ENCODE data around the gene DDR2.

The DDR2 gene

DNA sequence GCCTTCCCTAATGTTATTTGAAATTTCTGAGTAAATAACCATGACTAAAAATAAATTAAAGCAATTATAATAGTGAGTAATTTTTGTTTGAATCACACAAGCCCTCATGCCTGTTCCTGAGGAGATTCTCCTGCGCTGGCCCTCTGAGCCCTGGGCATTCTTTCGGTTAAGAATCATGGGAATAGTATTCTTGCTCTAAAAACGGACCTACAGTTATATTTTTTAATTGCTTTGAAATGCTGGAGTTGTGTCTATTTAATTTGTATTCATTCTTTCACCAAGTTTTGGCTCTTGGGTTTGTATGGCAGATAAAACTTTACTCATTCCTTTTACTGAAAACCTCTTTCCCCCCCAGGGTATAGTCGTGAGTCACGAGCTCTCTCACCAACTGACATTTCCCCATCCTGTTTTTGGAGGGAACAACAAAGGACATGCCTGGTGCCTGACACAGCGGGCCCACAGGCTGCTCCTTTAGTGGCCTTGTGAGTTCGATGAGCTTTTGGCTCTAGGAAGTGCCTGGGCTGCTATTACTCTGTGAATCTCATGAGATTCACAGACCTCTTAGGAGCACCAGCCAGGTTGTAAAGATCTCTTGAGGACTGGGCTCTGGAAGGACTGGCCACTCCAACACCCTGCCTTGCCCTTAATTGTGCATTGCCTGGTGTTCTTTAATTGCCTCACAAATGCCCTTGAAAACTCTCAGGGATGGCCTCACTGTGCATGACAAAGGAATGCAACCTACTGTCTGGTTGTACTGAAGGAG, 58.6 kb downstream of the DDR2 start:
- Histone ChIP-seq H3K36me3 (no peaks in the 10 kb centered on the region), H3K27ac (no peak overlapping the region), H3K27me3 (peaks cover 6% of the 10 kb centered on the region), H3K9me3 (no peaks in the 10 kb centered on the region), H3K4me1 (ENCODE audit: control insufficient read depth in 1 of 2, insufficient read depth in 1 of 2, low read depth in 1 of 2, low read length in 1 of 2) (no peaks in the 10 kb centered on the region), H3K4me3 (ENCODE audit: low read depth in 1 of 2, low read length in 1 of 2) (no peak overlapping the region)
- TF ChIP-seq, protein P1, sequence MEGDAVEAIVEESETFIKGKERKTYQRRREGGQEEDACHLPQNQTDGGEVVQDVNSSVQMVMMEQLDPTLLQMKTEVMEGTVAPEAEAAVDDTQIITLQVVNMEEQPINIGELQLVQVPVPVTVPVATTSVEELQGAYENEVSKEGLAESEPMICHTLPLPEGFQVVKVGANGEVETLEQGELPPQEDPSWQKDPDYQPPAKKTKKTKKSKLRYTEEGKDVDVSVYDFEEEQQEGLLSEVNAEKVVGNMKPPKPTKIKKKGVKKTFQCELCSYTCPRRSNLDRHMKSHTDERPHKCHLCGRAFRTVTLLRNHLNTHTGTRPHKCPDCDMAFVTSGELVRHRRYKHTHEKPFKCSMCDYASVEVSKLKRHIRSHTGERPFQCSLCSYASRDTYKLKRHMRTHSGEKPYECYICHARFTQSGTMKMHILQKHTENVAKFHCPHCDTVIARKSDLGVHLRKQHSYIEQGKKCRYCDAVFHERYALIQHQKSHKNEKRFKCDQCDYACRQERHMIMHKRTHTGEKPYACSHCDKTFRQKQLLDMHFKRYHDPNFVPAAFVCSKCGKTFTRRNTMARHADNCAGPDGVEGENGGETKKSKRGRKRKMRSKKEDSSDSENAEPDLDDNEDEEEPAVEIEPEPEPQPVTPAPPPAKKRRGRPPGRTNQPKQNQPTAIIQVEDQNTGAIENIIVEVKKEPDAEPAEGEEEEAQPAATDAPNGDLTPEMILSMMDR (IDR thresholded peaks at IDR 0.05), result no peak

DNA sequence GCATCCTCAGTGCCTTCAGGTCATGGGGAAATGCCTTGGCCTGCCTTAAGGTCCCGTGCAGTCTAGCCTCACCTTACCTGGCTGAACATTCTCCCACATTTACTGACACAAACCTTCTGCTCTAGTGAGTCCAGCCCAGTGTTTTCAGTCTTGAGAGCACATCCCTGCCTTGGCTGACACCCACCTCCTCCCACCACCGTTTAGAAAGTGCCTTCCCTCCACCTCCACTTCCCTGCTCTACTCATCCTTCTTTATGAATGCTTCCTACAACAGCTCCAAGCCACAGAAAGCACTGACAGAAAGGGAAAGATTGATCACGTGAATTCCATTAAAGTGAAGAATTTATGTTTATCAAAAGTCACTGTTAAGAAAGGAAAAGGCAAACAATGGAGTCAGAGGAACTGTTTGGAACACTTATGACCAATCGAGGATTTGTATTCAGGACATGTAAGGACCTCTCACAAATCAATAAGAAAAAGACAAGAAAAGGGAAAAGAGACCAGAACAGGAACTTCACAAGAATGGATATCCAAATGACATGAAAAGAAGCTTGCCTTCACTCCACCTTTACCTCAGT, 59.8 kb downstream of the DDR2 start:
- no peaks in the 10 kb centered on the region for H3K4me1 ChIP-seq (ENCODE audit: control insufficient read depth in 1 of 2, insufficient read depth in 1 of 2, low read depth in 1 of 2, low read length in 1 of 2)
- H3K36me3 ChIP-seq, result no peaks in the 10 kb centered on the region
- no peak overlapping the region for H3K27ac ChIP-seq
- TF ChIP-seq, protein P1 (IDR thresholded peaks at IDR 0.05), result no peak
- H3K9me3 ChIP-seq, result no peaks in the 10 kb centered on the region
- no peak overlapping the region for H3K4me3 ChIP-seq (ENCODE audit: low read depth in 1 of 2, low read length in 1 of 2)
- H3K27me3 ChIP-seq, result peaks cover 6% of the 10 kb centered on the region

DNA sequence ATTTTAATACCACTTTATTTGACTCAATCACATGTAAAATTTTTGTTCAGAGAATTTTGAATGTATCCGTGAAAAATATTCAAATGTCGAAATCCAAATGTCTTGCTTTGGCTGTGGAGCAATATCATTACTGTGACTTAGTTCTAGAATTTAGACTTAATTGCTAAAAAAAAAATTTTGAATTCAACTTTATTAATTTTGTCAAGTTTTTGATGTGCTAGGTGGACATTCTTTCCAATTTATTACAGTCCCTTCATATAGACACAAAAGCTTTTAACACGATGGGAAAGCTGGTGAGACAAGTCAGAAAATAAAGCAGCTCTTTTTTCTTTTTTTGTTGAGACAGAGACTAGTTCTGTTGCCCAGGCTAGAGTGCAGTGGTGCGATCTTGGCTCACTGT, 62.6 kb downstream of the DDR2 start:
- TF ChIP-seq, protein P1 (IDR thresholded peaks at IDR 0.05), result no peak
- Histone ChIP-seq H3K4me1 (ENCODE audit: control insufficient read depth in 1 of 2, insufficient read depth in 1 of 2, low read depth in 1 of 2, low read length in 1 of 2) (no peaks in the 10 kb centered on the region), H3K27me3 (peaks cover 6% of the 10 kb centered on the region), H3K36me3 (no peaks in the 10 kb centered on the region), H3K4me3 (ENCODE audit: low read depth in 1 of 2, low read length in 1 of 2) (no peak overlapping the region), H3K9me3 (no peaks in the 10 kb centered on the region), H3K27ac (no peak overlapping the region)

DNA sequence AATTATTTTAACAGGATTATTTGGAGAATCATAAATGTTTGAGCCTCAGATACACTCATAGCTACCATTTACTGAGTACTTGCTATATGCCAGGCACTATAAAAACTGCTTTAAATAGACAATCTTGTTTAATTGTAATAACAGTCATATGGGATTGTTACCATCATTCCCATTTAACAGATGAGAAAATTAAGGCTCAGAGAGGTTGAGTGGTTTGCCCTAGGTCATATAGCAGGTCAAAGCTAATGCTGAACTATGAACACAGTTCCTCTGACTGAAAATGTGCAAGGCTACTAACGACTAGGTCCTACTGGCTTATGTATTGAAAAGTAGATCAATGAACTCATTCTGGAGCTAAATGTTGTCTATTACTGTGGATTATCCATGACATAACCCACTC, 63.4 kb downstream of the DDR2 start:
- Histone ChIP-seq H3K4me1 (ENCODE audit: control insufficient read depth in 1 of 2, insufficient read depth in 1 of 2, low read depth in 1 of 2, low read length in 1 of 2) (no peaks in the 10 kb centered on the region), H3K36me3 (no peaks in the 10 kb centered on the region), H3K4me3 (ENCODE audit: low read depth in 1 of 2, low read length in 1 of 2) (no peak overlapping the region), H3K9me3 (no peaks in the 10 kb centered on the region), H3K27me3 (peaks cover 6% of the 10 kb centered on the region), H3K27ac (no peak overlapping the region)
- TF ChIP-seq, protein P1 (IDR thresholded peaks at IDR 0.05), result no peak

DNA sequence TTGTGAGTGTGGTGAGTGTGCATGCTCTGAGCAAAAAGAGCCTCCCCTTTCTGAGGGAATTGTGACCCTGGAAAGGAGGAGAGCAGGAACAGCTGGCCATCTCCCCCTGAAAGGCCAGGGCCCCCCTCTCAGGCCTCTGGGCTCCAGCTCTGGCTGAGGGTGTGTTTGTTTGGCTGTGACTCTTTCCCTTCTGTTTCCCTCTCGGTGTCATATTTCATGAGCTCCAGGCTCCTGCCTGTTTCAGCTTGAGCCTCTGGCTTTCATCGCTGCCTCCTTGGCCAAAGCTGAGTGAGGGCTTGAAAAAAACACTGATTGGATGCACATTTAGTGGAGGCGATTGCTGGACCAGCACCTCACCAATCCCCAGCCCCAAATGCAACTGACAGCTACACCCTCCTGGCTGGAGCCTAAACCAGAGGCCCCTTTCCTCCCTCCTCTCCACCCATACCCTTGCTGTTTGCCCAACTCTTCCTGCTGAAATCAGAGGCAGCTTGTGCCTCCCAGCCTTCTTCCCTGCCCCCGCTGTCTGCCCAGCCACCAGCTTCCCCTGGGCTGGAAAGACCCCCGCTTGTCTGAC, 64.1 kb downstream of the DDR2 start:
- Histone ChIP-seq H3K36me3 (no peaks in the 10 kb centered on the region), H3K27ac (no peak overlapping the region), H3K27me3 (peaks cover 6% of the 10 kb centered on the region), H3K9me3 (no peaks in the 10 kb centered on the region), H3K4me3 (ENCODE audit: low read depth in 1 of 2, low read length in 1 of 2) (no peak overlapping the region), H3K4me1 (ENCODE audit: control insufficient read depth in 1 of 2, insufficient read depth in 1 of 2, low read depth in 1 of 2, low read length in 1 of 2) (no peaks in the 10 kb centered on the region)
- TF ChIP-seq, protein P1 (IDR thresholded peaks at IDR 0.05), result no peak

Measured in neutrophil (primary cell).